GM11168 (cell line): ENCODE measurements around the gene PTPRCAP.
"Not testable (repeated sequence)": the region's sequence is repeated elsewhere in the genome, so short reads cannot be mapped to it uniquely, and the experiment has no call there.

Experiments used
- in situ Hi-C: fragments of 300-500 bp; cut with MboI; formaldehyde crosslinking; loops from one replicate; pipeline ENCODE4 v1.12.0; 2022; ENCODE audit warnings: low sequenced_read_pairs; ENCODE audit not compliant: unreplicated experiment

The PTPRCAP gene

DNA sequence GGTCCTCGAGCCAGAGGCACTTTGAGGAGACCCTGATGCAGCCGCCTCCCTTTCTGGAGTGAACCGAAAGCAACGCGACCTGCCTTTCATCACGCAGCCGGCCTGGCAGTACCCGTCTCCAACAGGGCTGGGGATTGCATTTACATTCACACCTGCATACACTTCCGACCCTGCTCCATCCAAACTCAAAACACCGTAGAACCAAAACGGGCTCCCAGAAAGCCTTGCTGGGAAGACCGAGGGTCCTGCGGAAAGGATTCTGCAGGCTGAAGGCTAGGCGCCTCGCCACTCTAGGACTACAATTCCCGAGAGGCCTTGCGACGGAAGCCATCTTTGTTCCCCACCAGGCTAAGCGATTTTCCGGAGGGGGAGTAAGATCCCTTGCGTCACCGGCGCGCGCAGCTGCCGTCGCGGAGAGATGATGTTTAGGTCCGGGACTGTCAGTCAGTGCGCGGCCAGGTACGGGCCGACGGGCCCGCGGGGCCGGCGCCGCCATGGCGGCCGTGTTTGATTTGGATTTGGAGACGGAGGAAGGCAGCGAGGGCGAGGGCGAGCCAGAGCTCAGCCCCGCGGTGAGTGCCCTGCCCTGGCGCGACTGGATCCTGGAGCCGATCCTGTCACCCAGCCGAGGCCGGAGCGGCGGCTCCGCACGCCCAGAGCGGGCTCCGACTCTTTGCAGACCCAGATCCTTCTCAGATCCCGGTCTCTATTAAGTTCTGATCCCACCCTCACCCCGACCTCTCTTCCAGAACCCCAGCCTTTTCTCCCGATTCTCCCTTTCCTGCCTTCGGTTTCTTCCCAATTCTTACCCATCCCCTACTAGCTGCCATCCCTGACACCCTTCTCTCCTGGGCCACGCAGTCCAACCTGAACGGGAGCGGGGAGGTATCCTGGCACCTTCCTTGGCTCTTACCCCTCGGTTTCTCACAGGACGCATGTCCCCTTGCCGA is 9.2 kb downstream of the PTPRCAP start, which contains the start of gene RPS6KB2:
TSS of gene RPS6KB2 (plus strand) at position 443 of the 950 bp plus-strand sequence. CDS start at position 495, 52 bp downstream.
- in situ Hi-C loops, result no loop called here

- in situ Hi-C loops, result not testable (repeated sequence)
Measured at GRCh38 chr11:67427364-67427859, 10.1 kb downstream of the PTPRCAP start.

GRCh38 chr11:67423891-67424613 is 13.4 kb downstream of the PTPRCAP start:
- in situ Hi-C loops, result no loop called here

DNA sequence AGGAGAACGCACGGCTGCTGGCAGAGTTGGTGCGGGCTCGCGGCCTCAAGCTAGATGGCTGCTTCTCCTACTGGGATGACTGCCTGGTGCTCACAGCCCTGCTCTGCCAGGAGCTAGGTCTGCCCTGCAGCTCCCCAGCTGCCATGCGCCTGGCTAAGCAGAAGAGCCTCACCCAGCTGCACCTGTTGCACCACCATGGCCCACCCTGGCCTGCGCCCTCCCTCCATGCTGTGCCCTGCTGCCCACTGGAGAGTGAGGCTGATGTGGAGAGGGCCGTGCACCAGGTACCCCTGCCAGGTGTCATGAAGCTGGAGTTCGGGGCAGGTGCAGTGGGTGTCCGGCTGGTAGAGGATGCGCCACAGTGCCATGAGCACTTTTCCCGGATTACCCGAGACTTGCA is 14.0 kb downstream of the PTPRCAP start:
- in situ Hi-C loops, result no loop called here

DNA sequence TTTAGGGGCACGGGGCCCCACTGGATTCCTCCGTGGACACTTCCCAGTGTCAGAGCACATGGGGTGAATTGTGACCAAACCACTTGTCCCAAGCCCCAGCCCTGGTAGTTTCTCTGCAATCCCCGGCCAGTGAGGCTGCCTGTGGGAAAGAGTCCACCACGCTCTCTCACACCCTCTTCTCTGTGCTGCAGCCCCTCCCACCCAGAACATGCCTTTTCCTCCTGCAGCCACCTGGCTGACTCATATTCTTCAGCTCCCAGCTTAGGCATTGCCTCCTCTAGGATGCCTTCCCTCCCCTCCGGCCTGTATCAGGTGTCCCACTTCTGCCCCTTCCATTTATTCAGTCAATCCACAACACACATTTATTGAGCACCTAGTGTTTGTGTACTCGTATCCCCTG is 14.6 kb downstream of the PTPRCAP start:
- in situ Hi-C loops, result no loop called here

DNA sequence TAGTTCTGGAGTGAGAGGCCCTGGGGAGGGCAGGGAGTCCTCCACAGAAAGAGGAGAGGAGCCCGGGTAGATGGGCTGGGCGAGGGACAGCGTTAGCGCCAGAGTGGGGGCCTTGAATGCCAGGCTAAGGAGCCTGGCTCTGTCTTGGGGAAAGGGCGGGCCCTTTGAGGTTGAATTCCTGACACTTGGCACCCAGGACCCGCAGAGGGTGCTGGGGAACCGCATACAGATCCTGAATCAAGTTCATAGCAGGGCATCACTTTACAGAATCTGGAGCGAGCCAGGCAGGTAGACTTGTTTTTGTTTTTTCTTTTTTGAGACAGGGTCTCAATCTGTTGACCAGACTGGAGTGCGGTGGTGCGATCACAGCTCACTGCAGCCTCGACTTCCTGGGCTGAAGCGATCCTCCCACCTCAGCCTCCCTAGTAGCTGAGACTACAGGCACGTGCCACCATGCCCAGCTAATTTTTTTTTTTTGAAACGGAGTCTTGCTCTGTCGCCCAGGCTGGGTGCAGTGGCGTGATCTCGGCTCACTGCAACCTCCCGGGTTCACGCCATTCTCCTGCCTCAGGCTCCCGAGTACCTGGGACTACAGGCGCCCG is 16.0 kb downstream of the PTPRCAP start:
- in situ Hi-C loops, result no loop called here

DNA sequence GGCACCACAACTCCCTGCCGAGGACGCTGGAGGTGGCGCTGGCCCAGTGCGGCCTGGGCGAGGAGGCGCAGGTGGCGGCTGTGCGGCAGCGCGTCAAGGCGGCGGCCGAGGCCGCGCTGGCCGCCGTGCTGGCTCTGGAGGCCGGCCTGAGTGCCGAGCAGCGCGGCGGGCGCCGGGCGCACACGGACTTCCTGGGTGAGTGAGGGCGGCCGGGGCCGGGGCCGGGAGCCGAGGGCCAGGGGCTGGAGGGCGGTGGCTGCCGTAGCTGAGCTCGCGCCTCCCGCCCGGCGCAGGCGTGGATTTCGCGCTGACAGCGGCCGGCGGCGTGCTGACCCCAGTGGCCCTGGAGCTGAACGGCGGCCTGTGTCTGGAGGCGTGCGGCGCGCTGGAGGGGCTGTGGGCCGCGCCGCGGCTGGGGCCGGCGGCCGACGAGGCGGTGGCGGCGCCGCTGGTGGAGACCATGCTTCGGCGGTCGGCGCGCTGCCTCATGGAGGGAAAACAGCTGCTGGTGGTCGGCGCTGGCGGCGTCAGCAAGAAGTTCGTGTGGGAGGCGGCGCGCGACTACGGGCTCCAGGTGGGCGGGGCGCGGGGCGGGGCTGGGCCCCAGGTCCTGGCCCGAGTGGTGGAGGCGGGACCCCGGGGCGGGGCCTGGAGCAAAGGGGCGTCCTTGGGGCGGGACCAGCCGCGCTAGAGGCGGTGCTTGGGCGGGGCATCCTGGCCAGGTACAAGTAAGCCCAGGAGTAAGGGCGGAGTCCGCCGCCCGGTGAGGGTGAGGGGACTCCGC is 16.6 kb downstream of the PTPRCAP start:
- in situ Hi-C loops, result no loop called here

DNA sequence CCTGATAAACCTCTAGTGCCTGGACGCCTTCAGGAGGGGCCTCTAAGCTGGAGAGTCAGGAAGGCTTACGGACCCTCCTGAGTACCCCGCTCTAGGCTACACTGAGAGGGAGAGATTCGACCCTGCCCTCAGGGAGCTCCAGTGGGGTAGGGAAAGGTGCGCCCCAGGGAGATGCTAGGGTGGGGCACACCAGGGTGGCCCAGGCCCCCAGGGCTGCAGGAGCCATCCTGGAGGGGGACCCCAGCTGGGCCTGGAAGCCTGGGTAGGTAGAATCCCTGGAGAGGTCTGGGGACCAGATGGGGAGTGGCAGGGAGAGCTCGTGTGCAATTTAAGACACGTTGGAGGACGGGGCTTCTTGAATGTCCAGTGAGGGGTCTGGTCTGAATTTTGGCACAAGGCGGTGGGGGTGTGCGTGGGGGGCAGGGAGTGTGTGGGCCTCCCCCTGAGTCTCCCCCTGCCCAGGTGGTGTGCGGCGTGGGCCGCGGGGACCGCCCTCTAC is 17.3 kb downstream of the PTPRCAP start:
- in situ Hi-C loops, result no loop called here

DNA sequence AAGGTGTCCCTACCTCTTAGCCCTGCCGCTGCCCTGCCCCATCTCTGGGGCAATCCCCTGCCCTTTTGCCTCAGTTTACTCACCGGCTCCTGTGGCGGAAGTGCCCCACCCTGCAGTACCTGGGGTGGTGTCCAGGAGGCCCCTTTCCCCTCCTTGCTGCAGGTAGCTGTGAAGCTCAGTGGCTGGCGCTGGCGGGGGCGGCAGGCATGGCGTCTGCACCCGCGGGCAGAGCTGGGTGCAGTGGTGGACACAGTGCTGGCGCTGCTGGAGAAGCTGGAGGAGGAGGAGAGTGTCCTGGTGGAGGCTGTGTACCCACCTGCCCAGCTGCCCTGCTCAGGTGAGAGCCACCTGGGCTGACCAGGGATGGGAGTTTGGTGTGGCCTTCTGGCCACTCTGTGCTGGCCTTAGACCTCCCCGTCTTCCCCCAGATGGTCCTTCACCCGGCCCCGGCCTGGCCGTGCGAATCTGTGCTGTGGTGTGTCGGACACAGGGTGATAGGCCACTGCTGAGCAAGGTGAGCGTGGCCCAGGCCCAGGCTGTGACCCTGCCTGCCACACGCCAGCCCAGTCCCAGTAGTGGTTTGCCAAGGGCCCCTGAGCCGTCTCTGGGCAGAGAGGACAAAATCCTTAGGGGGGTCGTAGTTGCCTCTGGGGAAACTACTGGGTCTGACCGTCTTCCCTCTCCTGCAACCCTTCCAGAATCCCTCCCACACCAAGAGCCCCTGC is 18.0 kb downstream of the PTPRCAP start:
- in situ Hi-C loops, result no loop called here

- in situ Hi-C loops, result no loop called here
Measured at GRCh38 chr11:67418476-67419281, 18.8 kb downstream of the PTPRCAP start.

- in situ Hi-C loops, result no loop called here
Measured at GRCh38 chr11:67417425-67417824, 20.1 kb downstream of the PTPRCAP start.

- in situ Hi-C loops, result no loop called here
Measured at GRCh38 chr11:67416416-67417335, 20.8 kb downstream of the PTPRCAP start.

DNA sequence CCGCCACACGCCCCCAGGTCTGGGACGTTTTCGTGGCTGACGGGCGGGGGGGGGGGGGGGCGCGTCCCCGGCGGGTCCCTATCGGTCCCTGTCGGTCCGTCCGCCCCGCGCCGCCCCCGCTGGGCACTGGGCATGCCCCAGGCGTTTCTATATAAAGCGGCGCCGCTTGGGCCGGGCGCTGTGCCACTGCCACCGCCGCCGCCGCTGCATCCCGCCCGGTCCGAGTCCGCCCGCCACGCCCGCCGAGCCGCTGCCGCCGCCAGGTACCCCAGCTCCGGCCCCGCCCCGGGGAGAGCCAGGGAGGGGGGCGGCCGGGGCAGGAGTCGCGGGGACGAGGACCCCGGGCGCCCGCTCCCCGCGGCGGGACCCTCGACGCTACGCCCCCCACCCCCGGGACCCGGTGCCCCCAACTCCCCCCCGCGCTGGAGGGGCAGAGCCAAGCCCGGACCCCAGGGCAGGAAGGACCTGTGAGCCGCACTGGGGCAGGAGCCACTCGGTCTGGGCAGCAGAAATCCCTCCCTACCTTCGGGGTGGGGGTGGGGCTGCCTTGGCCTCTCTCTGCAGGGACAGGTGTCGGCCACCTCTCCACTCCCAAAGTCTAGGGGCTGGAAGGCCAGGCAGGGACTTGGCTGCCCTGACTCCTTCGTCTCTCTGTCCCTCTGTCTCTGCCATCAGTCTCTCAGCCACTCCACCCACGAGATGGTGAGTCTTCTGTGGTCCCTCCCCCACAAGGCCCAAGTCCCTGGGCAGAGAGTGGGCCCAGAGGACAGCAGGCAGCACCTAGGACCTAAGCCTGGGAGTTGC is 21.8 kb downstream of the PTPRCAP start, which contains the start of gene CARNS1:
TSS of gene CARNS1 (plus strand) at position 178 of the 804 bp plus-strand sequence. CDS start at position 700, 522 bp downstream.
- in situ Hi-C loops, result no loop called here

GRCh38 chr11:67413266-67413849 is 24.1 kb downstream of the PTPRCAP start:
- in situ Hi-C loops, result no loop called here

- in situ Hi-C loops, result no loop called here
Measured at GRCh38 chr11:67412495-67413179, 24.8 kb downstream of the PTPRCAP start.
